Hematopoietic multipotent progenitor cell treated with erythropoietin and hydrocortisone succinate and interleukin-3 and kit ligand, for 4 days (in vitro differentiated cells): ENCODE measurements around the gene CTRL.

Experiments used
- DNase-seq: peaks from one replicate; pipeline ENCODE4 v3.0.0-alpha.2; 2015

Gene CTRL

GRCh38 chr16:67962135-67962534 lies 30.5 kb upstream of the CTRL start:
- no peak for DNase-seq

GRCh38 chr16:67961551-67961957 lies 29.9 kb upstream of the CTRL start:
- DNase-seq = no peak

- no peak for DNase-seq
Measured at GRCh38 chr16:67959536-67960329, 28.1 kb upstream of the CTRL start.

GRCh38 chr16:67957622-67958021 lies 26.0 kb upstream of the CTRL start:
- DNase-seq = no peak

- no peak for DNase-seq
Measured at GRCh38 chr16:67954421-67955196, 22.9 kb upstream of the CTRL start.

GRCh38 chr16:67953641-67954375 lies 22.1 kb upstream of the CTRL start:
- no peak for DNase-seq

GRCh38 chr16:67951485-67951884 lies 19.8 kb upstream of the CTRL start:
- DNase-seq = no peak

GRCh38 chr16:67950335-67950843 lies 18.7 kb upstream of the CTRL start:
- no peak for DNase-seq

GRCh38 chr16:67949645-67950044 lies 18.0 kb upstream of the CTRL start:
- DNase-seq = no peak

- no peak for DNase-seq
Measured at GRCh38 chr16:67948015-67948414, 16.4 kb upstream of the CTRL start.

- DNase-seq = no peak
Measured at GRCh38 chr16:67946966-67947558, 15.4 kb upstream of the CTRL start.

GRCh38 chr16:67946128-67946569 lies 14.5 kb upstream of the CTRL start:
- DNase-seq = no peak

GRCh38 chr16:67945392-67945933 lies 13.8 kb upstream of the CTRL start:
- no peak for DNase-seq

GRCh38 chr16:67944690-67945391 lies 13.2 kb upstream of the CTRL start:
- no peak for DNase-seq

- peak; percentile 38 for DNase-seq
Measured at GRCh38 chr16:67943619-67944504, 12.2 kb upstream of the CTRL start, which contains the start of gene LCAT. LCAT (minus strand) TSS chr16:67944120; CDS start chr16:67944101, 19 bp downstream.

GRCh38 chr16:67943256-67943618 lies 11.6 kb upstream of the CTRL start:
- DNase-seq = no peak

GRCh38 chr16:67942510-67943255 lies 11.0 kb upstream of the CTRL start:
- no peak for DNase-seq

- DNase-seq = peak; percentile 75
Measured at GRCh38 chr16:67942200-67942509, 10.5 kb upstream of the CTRL start.

GRCh38 chr16:67941469-67942199 lies 10.0 kb upstream of the CTRL start:
- DNase-seq = peak; percentile 30
